NCI-H187 treated with DMSO at 0.1 percent for 48 hours (cell line): ENCODE data around the gene FLT3LG.

Source experiments
- DNase-seq: peaks from one replicate; lab custom pipeline; 2025; lab: John Stamatoyannopoulos, UW

FLT3LG gene

GRCh38 chr19:49513746-49514118 lies 39.7 kb downstream of the FLT3LG start:
- no peak for DNase-seq

GRCh38 chr19:49514151-49514550 lies 40.1 kb downstream of the FLT3LG start:
- DNase-seq, result no peak

GRCh38 chr19:49515767-49516166 lies 41.8 kb downstream of the FLT3LG start:
- no peak for DNase-seq

- no peak for DNase-seq
Observed at GRCh38 chr19:49518033-49518432, 44.0 kb downstream of the FLT3LG start.

- DNase-seq, result no peak
Observed at GRCh38 chr19:49520705-49521319, 46.8 kb downstream of the FLT3LG start.

GRCh38 chr19:49524812-49525455 lies 50.9 kb downstream of the FLT3LG start:
- DNase-seq, result no peak

- DNase-seq, result no peak
Observed at GRCh38 chr19:49528211-49528771, 54.3 kb downstream of the FLT3LG start.

- DNase-seq, result no peak
Observed at GRCh38 chr19:49530708-49531107, 56.7 kb downstream of the FLT3LG start.

GRCh38 chr19:49533551-49534488 lies 59.8 kb downstream of the FLT3LG start:
- DNase-seq, result no peak

- no peak for DNase-seq
Observed at GRCh38 chr19:49534632-49535385, 60.8 kb downstream of the FLT3LG start.
